Mammary epithelial cell (primary cell): ENCODE data around the gene PDIA6.

ENCODE experiments used
- EZH2 ChIP-seq: IDR thresholded peaks from 2 replicates; pipeline ENCODE4 v1.6.1; 2012; ENCODE audit warnings: low read length, inconsistent platforms, borderline replicate concordance
- TF ChIP-seq, protein P1 (sequence below), 2 donors: IDR thresholded peaks in 1 of 2; conservative IDR thresholded peaks in 1 of 2; 2 replicates each; pipeline ENCODE4 v1.5.1; 2011 to 2012; ENCODE audit warnings: inconsistent platforms in 2 of 2, low read length in 2 of 2, mild to moderate bottlenecking in 2 of 2, control low read depth in 1 of 2, low read depth in 1 of 2; ENCODE audit not compliant: insufficient read depth in 1 of 2; ENCODE audit errors: extremely low read depth in 1 of 2

DNA sequence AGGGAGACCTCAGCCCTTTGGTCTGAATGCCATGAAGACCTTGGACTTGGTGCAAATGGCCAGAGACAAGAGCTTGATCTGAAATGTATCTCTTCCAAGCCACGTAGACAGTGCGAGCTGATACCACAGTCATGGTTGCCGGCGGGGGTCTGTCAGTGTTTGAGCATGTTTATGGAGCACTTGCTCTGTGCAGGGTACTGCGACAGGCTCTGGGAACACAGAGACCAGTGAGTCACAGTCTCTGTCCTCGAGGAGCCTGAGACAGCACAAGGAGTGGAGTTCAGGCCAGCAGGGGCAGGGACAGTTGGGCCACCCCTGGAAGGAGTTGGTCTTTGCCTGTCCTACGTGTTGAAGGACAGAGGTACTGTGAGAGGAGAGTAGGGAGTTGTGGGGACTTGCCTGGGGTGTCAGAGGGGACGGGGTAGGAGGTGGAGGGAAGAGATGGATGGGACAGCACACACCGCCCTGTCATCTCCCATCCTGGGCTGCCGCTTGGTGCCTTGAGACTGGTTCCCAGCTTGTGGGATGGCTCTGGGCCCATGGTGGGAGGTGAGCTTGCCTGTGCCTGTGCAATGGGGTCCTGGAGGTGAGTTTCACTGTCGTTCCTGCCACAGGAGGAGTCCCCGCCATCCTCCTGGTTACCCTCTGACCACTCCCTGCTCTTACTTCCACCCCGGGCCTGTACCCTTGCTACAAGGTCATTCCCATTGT lies 51.6 kb downstream of the PDIA6 start:
- no peak for TF ChIP-seq EZH2
- TF ChIP-seq, protein P1, sequence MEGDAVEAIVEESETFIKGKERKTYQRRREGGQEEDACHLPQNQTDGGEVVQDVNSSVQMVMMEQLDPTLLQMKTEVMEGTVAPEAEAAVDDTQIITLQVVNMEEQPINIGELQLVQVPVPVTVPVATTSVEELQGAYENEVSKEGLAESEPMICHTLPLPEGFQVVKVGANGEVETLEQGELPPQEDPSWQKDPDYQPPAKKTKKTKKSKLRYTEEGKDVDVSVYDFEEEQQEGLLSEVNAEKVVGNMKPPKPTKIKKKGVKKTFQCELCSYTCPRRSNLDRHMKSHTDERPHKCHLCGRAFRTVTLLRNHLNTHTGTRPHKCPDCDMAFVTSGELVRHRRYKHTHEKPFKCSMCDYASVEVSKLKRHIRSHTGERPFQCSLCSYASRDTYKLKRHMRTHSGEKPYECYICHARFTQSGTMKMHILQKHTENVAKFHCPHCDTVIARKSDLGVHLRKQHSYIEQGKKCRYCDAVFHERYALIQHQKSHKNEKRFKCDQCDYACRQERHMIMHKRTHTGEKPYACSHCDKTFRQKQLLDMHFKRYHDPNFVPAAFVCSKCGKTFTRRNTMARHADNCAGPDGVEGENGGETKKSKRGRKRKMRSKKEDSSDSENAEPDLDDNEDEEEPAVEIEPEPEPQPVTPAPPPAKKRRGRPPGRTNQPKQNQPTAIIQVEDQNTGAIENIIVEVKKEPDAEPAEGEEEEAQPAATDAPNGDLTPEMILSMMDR (conservative IDR thresholded peaks at IDR 0.05 in 1 of 2, IDR thresholded peaks at IDR 0.05 in 1 of 2; ENCODE audit: extremely low read depth in 1 of 2, insufficient read depth in 1 of 2, low read depth in 1 of 2, low read length in 2 of 2) = no peak
